NCI-H1092 treated with DMSO at 0.1 percent for 48 hours (cell line): Measurements from ENCODE around the gene DNAH3.

ENCODE experiments used
- DNase-seq: peaks from one replicate; lab custom pipeline; 2025; lab: John Stamatoyannopoulos, UW

The DNAH3 gene

DNA sequence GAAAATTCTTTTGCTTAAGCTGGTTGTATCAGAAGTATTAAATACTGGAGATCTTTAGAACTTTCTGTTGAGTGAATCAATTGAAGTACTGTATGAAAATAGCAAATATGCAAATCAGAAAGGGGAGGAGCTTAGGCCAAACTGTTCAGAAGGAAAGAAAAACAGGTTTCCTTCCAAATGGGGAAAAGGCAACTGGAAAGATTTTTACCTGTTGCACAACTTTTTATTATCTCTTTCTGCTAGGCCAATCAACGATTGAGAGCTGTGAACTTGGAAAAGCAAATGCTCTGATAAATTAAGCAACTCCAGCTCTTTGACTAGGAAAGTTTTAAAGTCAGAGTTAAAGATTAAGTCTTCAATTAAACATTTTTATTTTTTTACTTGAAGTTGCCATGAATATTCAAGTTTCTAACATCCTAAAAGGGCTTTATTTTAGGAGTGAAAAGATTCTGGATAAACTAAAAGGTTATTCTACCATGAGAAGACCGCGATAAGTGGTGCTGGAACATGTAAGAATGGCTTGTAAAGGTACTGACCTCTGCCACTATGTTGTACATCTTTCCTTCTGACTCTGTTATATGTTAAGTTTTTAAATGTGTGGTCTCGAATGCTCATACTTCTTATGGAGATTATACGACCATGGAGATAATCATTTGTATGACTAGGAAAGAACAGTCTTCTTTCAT lies 266.9 kb downstream of the DNAH3 start:
- DNase-seq = no peak
